Osteoblast (primary cell): Measurements from ENCODE around the gene SMARCC2. TPM values are rescaled to one million over a fixed set of nuclear protein-coding genes. Genes with fewer than 3 reads are reported as not detected.

Experiments
- DNase-seq: peaks from one replicate; pipeline ENCODE4 v3.0.0; 2011; ENCODE audit warnings: low spot score, mixed read lengths; ENCODE audit not compliant: insufficient read length; ENCODE audit errors: missing footprints
- H2AFZ ChIP-seq: 2 replicates; pipeline ENCODE4 v1.6.0; 2011; ENCODE audit warnings: mild to moderate bottlenecking, low read length
- H3K27ac ChIP-seq: 2 replicates; pipeline ENCODE4 v1.5.1; 2011; ENCODE audit warnings: mild to moderate bottlenecking, low read depth, low read length, moderate library complexity
- H3K27me3 ChIP-seq: 2 replicates; pipeline ENCODE4 v1.6.0; 2012; ENCODE audit warnings: mild to moderate bottlenecking, control low read depth, inconsistent platforms, low read length, moderate library complexity; ENCODE audit not compliant: insufficient read depth
- H3K36me3 ChIP-seq: 2 replicates; pipeline ENCODE4 v1.5.1; 2011; ENCODE audit warnings: mild to moderate bottlenecking, low read length, control low read depth, moderate library complexity; ENCODE audit not compliant: insufficient read depth
- H3K4me1 ChIP-seq: 2 replicates; pipeline ENCODE4 v1.5.1; 2011; ENCODE audit warnings: mild to moderate bottlenecking, low read length, control low read depth, moderate library complexity; ENCODE audit not compliant: insufficient read depth
- H3K4me2 ChIP-seq: 2 replicates; pipeline ENCODE4 v1.6.0; 2011; ENCODE audit warnings: mild to moderate bottlenecking, low read length; ENCODE audit not compliant: insufficient read depth
- H3K4me3 ChIP-seq: fragments of 200-600 bp; sonication (generic); 3 replicates; pipeline ENCODE4 v1.5.1; 2012; ENCODE audit warnings: mild to moderate bottlenecking, low read length, inconsistent platforms; ENCODE audit not compliant: insufficient read depth
- H3K79me2 ChIP-seq: 2 replicates; pipeline ENCODE4 v1.6.0; 2012; ENCODE audit warnings: mild to moderate bottlenecking, low read length, control low read depth, inconsistent platforms; ENCODE audit not compliant: insufficient read depth
- H3K9me3 ChIP-seq: 2 replicates; pipeline ENCODE4 v1.5.1; 2011; ENCODE audit warnings: low read depth, low read length, control low read depth
- H4K20me1 ChIP-seq: 2 replicates; pipeline ENCODE4 v1.6.0; 2012; ENCODE audit warnings: mild to moderate bottlenecking, low read length, control low read depth; ENCODE audit not compliant: insufficient read depth
- CTCF ChIP-seq: IDR thresholded peaks from 2 replicates; pipeline ENCODE4 v1.5.1; 2011; ENCODE audit warnings: mild to moderate bottlenecking, low read depth, low read length, moderate library complexity; ENCODE audit errors: extremely low read depth
- total RNA-seq: library from RNA; depleted of rRNA; stranded (reverse); fragments of >200 nt; gene quantifications from 2 replicates; pipeline ENCODE4 v1.2.3, GENCODE V29; 2012

The SMARCC2 gene
- total RNA-seq, 1 donor, result 65.9 TPM

GRCh38 chr12:56127888-56128669, 61.2 kb downstream of the SMARCC2 start, which contains the start of gene ESYT1:
Gene ESYT1, plus strand, starts transcription at chr12:56128267. Its CDS starts 53 bp downstream, at chr12:56128320.
- Histone ChIP-seq H4K20me1 (no peaks in the 10 kb centered on the region), H3K27ac (peak within 1 kb of the TSS; percentile 72), H3K4me3 (peak within 1 kb of the TSS; percentile 86), H3K36me3 (peaks cover 27% of the 10 kb centered on the region), H2AFZ (peak within 1 kb of the TSS; percentile 51), H3K27me3 (no peaks in the 10 kb centered on the region), H3K4me2 (peak within 1 kb of the TSS; percentile 92), H3K9me3 (no peaks in the 10 kb centered on the region), H3K79me2 (peaks cover 31% of the 10 kb centered on the region), H3K4me1 (peaks cover 23% of the 10 kb centered on the region)
- TF ChIP-seq CTCF, result no peak
- DNase-seq, result peak; percentile 97

- H3K4me2 ChIP-seq, result peak overlapping the region; percentile 92
- H3K4me1 ChIP-seq, result peaks cover 23% of the 10 kb centered on the region
- H3K79me2 ChIP-seq, result peaks cover 31% of the 10 kb centered on the region
- H3K9me3 ChIP-seq, result no peaks in the 10 kb centered on the region
- no peak for TF ChIP-seq CTCF
- H3K4me3 ChIP-seq, result peak overlapping the region; percentile 71
- DNase-seq, result no peak
- peaks cover 23% of the 10 kb centered on the region for H3K36me3 ChIP-seq
- H3K27ac ChIP-seq, result peak overlapping the region; percentile 72
- no peaks in the 10 kb centered on the region for H3K27me3 ChIP-seq
- no peaks in the 10 kb centered on the region for H4K20me1 ChIP-seq
- peak overlapping the region; percentile 49 for H2AFZ ChIP-seq
Observed at GRCh38 chr12:56127485-56127887, 61.8 kb downstream of the SMARCC2 start.

- Histone ChIP-seq H3K36me3 (peaks cover 16% of the 10 kb centered on the region), H3K4me1 (peaks cover 23% of the 10 kb centered on the region), H3K4me3 (peak overlapping the region; percentile 71), H4K20me1 (no peaks in the 10 kb centered on the region), H3K4me2 (peak overlapping the region; percentile 92), H3K79me2 (peaks cover 31% of the 10 kb centered on the region), H3K9me3 (no peaks in the 10 kb centered on the region), H3K27me3 (no peaks in the 10 kb centered on the region), H3K27ac (peak overlapping the region; percentile 72), H2AFZ (no peak overlapping the region)
- no peak for TF ChIP-seq CTCF
- DNase-seq, result no peak
Observed at GRCh38 chr12:56126732-56127239, 62.5 kb downstream of the SMARCC2 start.

GRCh38 chr12:56124133-56124532, 65.2 kb downstream of the SMARCC2 start:
- no peak overlapping the region for H3K27ac ChIP-seq
- peaks cover 30% of the 10 kb centered on the region for H3K4me1 ChIP-seq
- TF ChIP-seq CTCF, result no peak
- DNase-seq, result no peak
- no peaks in the 10 kb centered on the region for H4K20me1 ChIP-seq
- H3K4me2 ChIP-seq, result no peak overlapping the region
- H3K79me2 ChIP-seq, result peaks cover 33% of the 10 kb centered on the region
- no peak overlapping the region for H3K4me3 ChIP-seq
- H3K36me3 ChIP-seq, result peaks cover 11% of the 10 kb centered on the region
- H3K9me3 ChIP-seq, result no peaks in the 10 kb centered on the region
- no peak overlapping the region for H2AFZ ChIP-seq
- H3K27me3 ChIP-seq, result no peaks in the 10 kb centered on the region
